HG02981 (cell line): Measurements from ENCODE around the gene PPM1F.
"Not testable (repeated sequence)": the region's sequence is repeated elsewhere in the genome, so short reads cannot be mapped to it uniquely, and the experiment has no call there.

ENCODE experiments used
- ATAC-seq: cut with Tn5 transposase; IDR thresholded peaks from one replicate; pipeline ENCODE4 v1.9.1; 2021; ENCODE audit warnings: mild to moderate bottlenecking, moderate library complexity; ENCODE audit not compliant: unreplicated experiment

PPM1F gene

DNA sequence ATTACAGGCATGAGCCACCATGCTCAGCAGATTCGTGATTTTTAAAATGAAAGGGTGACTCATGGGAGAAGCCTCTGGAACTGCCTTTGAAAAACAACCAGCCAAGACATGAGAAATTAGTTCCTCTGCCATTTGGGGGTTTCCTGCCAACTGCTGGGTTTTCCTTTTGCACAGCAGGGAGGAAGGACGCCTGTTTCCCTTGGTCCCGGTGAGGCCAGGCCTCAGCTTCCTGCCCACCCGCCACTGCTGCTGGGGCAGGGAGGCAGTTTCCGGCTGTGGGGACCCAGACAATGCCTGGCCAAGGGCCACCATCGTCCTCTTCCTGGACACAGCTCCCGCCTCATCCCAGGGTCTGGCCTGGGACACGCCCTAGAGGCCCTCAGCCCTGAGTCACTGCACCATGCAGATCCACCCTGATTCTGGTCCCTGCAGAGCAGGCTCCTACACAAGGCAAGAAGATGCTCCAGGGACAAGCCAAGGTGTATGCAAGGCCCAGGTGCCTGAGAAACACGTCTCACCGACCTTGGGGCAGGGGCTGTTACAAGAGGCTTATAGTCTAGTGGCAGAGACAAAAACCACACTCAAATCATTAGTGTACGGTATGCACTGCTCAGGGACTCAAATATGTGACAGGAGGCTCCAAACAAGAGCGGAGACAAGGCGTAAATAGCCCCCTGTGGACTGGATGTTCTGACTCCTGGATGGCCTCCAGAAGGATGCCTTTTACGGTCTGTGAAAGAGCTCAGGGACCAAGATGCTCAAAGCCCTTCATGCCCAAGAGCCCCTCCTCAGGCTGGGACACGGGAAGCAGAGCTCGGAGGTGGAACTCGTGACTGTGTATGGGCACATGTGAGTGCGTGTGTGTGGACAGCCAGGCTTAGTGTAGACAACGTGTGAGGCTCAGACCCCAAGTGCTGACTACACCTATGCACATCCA, 10.0 kb downstream of the PPM1F start:
- ATAC-seq = no peak

DNA sequence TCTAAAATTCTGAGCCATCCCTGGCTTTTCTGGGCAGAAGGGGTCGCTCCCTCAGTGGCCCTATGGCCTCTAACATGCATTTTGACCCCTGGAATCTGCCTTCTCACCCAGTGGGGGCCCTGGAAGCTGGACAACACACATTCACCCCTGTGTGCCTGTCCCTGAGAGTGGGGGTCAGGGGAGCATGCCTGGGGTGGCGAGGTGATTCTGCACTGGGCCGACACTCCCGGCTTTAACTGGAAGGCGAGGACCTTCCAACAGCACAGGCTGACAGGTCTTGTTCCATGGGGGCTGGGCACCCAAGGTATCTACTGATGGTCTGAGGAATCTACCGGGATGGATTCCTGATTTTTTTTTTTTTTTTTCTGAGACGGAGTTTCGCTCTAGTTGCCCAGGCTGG, 10.7 kb downstream of the PPM1F start:
- ATAC-seq = no peak

DNA sequence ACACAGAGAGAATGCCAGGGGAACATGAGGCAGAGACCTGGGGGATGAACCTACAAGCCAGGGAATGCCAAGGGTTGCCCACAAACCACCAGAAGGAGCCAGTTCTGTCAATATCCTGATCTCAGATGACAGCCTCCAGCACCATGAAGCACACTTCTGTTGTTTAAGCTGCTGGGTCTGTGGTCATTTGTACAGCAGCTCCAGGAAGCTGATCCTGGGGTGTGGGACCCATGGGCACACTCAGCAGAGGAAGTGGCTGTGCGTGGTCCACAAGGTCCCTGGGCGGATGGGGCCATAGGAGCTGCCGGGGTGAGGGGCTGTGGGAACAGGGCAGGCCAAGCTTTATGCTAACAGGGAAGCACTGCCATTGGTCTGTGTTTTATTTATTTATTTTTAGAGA, 12.1 kb downstream of the PPM1F start:
- no peak for ATAC-seq

DNA sequence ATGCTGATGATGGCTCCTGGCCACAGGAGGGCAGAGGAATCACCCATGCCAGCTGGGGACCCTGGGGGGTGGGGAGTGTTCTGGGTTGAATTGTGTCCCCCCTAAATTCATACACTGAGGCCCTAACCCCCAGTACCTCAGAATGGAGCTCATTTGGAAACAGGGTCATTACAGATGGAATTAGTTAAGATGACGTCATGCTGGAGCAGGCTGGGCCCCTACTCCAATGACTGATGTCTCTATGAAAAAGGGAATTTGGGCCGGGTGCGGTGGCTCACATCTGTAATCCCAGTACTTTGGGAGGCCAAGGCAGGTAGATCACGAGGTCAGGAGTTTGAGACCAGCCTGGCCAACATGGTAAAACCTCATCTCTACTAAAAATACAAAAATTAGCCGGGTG, 12.7 kb downstream of the PPM1F start:
- ATAC-seq = not testable (repeated sequence)

DNA sequence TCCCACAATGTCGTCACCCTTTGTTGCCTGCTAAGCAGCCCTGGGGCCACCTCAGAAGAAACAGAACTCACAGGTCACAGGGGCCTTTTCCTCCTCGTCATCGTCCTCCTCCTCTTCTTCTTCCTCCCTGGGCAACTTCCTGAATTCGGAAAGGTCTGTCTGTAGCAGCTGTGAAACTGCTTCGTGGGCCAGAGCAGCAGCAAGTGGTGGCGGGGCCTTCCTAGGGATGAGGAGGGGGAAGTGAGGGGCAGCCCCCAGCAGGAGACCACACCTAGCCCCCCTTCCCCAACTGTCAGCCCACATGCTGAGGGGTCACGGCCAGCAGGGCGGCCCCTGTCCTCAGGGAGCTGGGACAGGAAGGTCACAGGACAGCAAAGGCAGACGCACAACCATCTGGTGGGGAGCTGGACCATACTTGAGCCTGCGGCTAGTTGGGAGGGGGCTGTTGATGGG, 13.2 kb downstream of the PPM1F start:
- no peak for ATAC-seq

DNA sequence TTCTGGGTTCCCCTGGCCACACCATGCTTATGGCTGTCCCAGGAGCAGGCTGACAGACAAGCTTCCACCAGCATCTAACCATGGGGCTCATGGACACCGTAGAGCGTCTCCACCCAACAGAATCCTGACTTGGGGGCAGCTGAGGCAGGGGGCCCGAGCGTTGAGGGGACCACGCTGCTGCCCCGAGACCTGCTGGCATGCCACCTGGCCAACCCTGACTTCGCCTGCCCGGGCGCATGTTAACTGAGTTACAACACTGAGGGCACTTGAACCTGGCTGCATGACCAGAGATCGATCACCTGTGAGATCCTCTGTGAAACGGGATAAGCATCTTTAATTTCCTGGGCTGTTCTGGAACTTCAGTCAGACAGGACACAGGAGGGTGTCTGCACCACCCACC, 13.7 kb downstream of the PPM1F start:
- no peak for ATAC-seq

DNA sequence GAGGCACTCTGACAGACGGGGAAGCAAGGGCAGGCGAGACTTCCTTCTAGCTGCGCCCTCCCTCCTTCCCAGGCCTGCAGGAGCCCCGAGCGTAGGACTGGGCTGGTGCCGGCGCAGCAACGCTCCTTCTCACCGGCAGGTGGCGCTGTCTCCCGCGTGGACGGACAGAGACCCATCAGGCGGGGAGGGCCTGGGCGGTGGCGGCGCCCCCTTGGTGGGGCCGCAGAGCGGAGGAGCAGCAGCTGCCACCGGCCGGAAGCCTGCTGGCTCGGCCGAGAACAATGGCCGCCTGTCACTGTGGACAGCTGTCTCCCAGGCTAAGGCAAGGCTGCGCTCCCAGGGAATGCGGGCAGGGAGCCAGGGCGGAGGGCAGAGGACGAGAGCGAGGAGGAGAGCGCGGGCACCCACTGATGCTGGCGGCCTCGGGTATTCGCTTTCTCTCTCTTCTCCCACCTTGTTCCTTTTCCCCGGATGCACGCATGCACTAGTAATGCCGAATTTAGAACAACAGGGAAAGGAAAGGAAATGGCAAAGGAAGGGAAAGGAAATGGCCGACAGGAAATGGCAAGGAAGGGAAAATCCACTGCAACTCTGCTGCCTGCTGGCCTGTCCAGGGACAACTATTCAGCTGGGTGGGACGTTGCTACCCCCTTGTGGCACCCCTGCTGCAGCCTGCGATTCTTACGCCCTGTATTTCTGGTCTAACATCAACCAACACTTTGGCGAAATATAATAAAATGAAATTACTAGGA, 14.4 kb downstream of the PPM1F start:
- ATAC-seq = peak; percentile 85

DNA sequence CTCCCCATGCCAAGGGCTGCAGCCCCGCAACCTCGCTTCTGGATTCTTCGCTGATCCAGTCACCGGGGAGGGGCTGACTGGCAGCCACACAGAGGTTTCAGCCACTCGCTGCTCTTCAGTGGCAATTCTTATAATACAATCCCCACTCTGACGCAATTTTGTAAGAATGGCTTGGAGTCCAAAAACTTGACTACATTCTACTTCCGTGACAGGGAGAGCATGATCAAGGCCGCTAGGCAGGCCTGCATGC, 14.9 kb downstream of the PPM1F start:
- ATAC-seq = no peak

DNA sequence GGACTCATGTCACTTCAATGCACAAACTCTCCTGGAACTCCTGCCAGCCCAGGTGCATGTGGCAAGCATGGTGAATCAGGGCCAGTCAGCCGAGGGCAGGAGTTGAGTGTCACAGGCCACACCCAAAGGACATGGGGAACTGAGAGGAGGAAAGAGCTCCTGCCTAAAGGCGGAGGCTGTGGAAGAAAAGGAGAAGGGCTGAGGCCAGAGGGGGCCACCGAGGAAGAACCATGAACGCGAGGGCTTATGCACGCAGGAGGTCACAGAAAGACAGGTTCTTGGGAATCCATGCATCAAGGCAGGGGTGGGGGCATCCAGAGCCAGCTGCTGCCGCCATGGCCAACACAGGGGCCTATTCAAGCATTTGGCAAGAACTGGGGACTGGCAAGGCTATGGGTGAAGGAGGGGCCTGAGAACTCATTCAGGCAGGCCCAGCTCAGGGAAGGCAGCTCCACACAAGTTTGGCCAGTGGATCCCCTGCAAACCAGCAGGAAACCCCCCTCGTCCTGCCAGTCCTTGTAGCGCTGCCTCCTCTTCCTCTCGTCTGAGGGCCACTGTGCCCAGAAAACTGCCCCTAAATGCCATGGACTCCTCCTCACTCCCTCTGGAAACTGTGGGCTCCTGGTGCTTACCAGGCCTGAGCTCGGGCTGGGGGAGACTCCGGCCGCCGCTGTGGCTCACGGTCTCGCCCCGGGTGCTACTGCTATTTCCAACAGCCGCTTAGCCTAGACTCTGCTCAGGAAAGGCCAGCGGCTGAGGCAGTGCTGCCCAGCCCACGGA, 15.4 kb downstream of the PPM1F start:
- no peak for ATAC-seq

DNA sequence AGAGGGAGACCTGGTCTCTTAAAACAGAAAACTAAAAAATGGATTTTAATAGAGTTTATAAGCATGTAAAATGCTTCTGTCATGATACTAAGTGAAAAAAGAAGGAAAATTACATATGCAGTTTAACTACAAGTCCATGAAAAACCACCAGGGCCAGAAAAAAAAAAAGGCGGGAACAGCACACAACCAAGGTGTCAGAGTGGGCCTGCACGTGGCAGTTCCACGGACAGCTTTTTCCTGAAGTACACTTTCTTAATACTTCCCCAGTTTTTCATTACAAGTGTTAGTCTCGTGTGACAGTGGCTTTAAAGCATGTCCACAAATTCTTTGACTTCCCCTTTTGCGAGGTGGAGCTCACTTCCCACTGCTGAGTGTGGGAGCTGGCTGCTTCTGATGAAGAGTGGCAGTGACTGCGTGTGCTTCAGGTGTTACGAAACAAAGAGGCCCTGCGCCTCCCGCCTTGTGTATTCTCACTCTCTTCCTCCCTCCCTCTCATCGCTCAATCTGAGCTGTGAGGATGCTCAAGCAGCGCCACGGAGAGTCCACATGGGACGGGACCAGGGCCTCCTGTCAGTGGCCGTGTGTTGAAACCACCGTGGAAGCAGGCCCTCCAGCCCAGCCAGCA, 16.4 kb downstream of the PPM1F start:
- no peak for ATAC-seq

DNA sequence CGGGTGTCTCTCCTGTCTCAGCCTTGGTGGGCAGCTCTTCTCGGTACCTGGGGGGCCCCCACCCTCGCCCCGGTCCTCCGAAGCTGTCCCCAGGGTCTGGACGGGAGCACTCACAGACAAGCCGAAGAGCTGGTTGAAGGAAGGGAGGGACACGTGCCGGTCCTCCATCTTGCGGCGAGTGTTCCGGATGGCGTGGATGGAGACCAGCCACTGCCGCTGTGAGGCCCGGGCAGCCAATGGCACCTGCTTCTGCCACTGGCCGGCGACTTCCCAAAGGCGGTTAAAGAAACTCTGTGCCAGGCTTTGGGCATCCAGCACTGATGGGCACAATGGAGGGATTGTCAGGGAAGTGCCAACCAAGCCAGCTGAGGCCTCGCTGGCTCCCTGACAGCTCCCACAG, 18.7 kb downstream of the PPM1F start:
- ATAC-seq = no peak

DNA sequence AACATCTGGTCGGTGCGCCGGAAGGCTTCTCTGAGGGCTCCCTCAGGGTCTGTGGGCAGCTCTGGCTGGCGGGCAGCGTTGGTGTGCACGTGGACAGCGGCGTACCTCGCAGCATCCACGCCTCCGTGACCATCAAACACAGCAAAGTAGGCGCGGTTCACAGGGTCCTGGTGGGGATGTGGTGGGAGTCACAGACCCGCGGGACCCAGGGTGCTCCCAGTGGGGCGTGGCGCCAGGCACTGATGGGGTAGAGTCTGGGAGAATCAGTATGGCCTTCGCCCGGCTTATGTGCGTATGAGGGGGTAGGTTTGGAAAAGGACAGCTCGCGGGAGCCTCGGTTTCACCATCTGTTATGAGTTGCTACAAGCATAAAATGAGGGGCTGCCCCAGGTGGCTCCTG, 19.2 kb downstream of the PPM1F start:
- ATAC-seq = no peak

DNA sequence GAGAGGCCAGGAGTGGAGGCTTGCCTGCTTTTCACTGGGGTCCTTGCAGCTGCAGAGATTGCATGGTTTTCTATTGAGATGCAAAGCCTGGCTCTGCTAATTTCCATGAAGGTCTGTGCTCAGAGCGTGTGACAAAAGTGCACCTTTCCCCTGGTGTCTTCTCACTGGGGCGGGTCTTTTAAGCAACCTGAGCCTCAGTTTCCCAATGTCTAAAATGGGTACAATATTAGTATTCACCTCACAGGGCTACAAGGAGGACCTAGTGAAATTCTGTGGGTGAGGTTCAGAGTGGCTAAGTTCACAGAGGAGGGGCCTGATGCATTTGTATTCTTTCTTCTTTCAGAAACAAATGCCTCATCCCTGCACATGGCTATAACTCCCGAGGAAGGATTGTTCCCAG, 20.3 kb downstream of the PPM1F start:
- ATAC-seq = no peak

DNA sequence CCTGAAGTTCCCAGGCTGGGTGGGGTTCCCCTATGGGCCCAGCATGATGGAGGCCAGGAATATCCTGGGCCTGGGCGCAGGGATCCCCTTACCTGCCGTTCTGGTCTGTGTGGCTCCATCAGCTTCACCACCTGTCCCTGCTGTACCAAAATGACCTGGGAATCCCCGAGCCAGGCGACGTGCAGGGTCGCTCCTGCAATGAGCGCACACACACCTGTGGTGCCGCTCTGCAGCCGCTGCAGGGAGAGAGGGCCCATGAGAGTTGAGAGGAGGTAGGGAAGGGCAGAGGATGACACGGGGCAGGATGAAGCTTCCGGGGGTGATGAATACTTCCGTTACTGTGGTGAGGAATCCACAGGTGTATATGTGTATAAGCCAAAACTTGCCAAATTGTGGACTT, 21.6 kb downstream of the PPM1F start:
- ATAC-seq = no peak

DNA sequence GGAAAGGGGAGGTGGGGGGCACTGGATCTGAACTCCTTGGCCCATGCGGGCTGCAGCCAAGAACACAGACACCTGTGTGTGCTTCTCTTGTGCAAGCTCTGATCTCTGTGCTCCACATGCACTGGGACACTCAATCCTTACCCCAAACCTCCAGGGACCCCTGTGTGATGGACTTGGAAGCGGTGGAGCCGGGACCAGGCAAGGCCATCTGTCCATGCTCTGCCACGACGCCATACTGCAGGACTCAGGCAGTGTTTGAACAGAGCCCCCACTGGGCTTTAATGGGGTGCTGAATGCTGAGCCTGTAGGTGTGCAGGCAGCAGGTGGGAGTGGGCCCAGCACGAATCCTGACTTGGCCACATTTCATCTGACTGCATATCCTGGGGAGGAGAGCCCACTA, 23.4 kb downstream of the PPM1F start:
- ATAC-seq = no peak

DNA sequence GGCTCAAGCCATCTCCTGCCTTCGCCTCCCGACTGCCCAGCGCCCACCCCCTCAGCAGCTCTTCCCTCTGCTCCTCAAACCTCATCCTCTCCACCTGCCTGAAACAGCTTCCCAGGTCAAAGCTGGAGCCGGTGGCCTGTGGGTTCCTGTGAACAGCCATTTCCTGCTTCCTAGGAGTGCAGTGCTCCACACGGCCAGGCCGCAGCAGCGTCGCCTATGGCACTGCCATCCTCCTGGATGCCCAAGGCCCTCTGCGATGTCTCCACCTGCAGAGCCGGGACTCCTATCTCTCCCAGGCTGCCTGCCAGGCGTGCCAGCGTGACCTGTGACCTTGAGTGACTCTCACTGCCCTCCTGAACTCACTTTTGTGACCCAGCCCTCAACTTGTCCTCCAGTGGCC, 24.6 kb downstream of the PPM1F start:
- ATAC-seq = no peak

DNA sequence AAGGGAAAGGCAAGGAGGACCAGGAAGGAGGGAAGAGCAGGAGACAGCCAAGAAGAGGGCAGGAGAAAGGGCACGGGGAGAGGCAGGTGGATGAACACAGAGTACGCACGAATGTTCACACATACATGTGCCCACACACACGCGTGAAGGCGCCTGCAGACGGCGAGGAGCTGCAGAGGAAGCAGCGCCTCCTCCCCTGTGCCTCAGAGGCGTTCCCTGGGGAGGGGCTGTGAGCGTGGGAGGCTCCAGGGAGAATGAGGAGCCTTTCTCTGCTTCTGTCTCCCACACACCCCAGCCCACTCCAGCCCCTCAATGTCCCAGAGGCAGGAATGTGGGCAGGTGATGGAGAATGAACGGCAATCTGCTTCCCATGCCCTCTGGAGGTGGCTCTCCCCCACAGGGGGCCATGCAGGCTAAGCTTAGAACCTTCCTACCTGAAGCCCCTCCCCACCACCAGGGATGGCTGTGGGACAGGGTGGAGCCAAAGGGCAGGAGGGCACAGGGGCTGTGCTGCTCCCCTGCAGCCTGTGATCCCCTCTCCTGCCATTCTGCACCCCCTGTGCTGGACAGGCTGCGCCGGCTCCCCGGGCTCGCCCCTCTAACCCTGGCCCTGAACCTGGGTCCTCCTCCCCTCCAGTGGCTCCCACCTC, 25.3 kb downstream of the PPM1F start:
- ATAC-seq = no peak

DNA sequence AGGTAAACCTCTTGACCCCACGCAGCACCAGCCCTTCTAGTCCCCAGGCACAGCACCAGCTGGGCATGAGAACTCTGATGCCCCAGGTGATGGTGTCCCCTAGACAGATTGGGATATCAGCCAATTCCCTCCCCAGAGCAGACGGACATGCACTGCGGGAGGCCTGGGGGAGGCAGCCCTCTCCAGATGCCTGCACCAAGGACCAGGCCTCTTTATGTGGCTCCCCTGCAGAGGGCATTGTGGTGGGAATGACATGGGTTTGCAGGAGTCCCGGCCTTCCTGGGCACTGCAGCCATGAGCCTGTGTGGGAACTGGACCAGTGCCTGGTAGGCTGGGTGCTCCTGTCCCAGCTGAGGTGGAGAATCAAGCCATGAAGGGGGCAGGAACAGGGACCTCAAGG, 25.9 kb downstream of the PPM1F start:
- no peak for ATAC-seq

DNA sequence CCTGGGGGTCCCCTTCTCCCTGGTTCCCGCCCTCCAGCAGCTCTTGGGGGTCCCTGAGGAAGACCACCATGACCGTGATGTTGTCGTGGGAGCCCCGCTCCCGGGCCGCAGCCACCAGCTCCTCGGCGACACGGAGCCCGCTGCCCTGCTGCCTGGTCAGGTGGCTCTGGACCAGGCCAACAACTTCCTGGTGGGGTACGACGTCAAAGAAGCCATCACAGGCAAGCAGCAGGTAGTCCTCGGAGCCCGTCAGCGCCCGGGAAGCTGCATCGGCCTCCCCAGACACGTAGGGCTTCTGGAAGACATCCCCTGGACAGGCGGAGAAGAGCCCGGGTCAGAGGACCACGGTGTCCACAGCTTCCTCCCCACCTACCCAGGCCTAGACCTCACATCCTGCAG, 29.5 kb downstream of the PPM1F start:
- ATAC-seq = no peak

DNA sequence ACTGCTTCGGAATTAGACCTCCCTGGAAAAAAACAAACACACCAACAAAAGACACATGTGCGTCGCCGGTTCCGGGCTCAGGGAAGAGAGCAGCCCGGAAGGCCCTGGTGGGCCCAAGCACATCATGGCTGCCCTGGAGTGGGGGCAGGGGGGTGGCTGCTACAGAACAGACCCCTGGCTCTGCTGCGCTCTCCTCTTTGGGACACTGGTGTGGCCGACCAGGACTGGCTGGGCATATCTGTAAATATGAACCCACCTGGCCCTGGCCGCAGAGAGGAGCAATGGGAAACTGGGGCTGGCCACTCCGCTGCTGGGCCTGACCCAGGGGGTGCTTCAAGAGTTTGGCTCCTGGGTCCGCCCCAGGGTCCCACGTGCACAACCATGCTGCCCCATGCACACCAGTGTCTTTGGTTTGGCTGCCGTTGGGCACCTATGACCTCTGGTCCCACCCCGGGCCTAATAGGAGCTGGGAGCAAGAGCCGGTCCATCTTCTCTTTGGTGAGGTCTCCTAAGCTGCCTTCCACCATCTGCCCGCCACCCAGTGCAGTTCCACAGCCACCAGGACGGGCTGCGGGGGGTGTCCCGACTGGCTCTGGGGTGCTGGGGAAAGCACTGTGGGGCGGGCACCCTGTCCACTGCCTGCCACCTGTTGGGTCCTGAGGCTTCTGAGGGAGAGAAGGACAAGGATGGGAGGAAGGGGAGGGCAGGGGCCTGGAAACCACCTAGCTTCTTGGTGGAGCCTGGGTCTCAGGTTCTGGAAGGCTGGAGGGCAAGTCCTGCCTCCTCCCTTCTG, 30.1 kb downstream of the PPM1F start:
- ATAC-seq = no peak
